SK-N-SH treated with all-trans-retinoic acid at 6 μM for 48 hours (cell line): ENCODE measurements around the gene KBTBD12.

Experiments
- ISL1 ChIP-seq: fragments of 250-450 bp; sonication (Bioruptor Pico); IDR thresholded peaks from 2 replicates; pipeline ENCODE4 v2.1.2; 2022; ENCODE audit warnings: mild to moderate bottlenecking, moderate library complexity
- RARB ChIP-seq: fragments of 250-450 bp; sonication (Bioruptor Pico); IDR thresholded peaks from 2 replicates; pipeline ENCODE4 v1.8.0; 2021; ENCODE audit warnings: mild to moderate bottlenecking, moderate library complexity

DNA sequence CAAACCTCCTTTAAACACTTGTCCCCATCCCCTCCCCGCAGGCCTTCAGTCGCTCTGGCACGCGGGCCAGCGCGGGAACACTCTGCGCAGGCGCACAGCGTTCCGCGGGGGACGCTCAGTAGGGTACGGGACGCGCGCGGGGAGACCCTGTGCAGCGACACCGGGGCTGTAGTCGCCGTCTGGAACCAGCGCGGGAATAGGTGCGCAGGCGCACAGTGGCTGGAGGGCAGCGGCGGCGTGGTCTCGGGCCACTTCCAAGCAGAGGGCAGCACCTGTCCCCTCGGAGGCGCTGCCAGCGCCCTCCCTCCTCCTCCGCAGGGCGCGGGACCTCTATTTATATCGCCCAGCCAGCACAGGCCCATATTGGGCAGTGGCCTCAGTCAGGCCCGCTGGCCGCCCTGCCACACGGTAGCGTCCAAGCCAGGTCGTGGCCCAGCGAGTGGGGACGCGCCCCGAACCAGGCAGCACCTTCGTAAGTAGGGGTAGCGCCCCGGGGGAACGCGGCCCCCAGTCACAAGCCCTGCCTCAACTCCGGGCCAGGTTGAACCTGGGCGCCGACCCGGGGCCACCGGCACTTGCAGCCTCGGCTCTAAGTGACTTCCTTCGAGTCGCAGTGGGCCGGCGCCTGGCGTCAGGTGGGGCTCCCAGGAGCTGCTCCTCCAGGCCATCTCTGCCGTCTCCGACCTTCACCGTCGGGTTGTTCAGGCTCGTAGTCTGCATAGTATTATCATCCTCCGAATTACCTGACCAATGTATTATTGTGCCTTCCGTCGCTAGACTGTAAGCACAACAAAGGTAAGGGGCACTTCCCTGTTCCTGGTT is at the start of gene KBTBD12:
- TF ChIP-seq ISL1 (CRISPR knock-in tag), result no peak
- TF ChIP-seq RARB (CRISPR knock-in tag), result no peak
